ENCODE measurements around the gene SEC23B.
A peak's percentile ranks its signal among the peaks of the same experiment; 100 is the strongest.

Gene SEC23B

DNA sequence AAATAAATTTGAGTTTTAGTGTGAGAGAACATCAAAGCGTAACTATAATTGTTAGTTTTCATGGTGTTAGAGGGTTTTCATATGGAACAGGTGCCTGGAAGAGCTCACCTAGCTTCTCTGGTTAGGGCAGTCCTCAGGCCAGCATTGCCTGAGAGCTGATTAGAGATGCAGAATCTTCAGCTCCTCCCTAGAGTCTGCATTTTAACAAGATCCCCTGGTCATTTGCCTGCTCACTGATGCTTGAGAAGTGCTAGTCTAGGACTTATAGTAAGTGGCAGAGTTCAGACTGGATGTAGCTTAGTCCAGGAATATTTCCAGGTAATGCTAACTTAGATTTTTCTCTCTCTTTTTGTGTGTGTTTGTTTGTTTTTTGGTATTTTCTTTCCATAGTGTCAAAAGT, 37.8 kb downstream of the SEC23B start:
- TF ChIP-seq, protein P1, sequence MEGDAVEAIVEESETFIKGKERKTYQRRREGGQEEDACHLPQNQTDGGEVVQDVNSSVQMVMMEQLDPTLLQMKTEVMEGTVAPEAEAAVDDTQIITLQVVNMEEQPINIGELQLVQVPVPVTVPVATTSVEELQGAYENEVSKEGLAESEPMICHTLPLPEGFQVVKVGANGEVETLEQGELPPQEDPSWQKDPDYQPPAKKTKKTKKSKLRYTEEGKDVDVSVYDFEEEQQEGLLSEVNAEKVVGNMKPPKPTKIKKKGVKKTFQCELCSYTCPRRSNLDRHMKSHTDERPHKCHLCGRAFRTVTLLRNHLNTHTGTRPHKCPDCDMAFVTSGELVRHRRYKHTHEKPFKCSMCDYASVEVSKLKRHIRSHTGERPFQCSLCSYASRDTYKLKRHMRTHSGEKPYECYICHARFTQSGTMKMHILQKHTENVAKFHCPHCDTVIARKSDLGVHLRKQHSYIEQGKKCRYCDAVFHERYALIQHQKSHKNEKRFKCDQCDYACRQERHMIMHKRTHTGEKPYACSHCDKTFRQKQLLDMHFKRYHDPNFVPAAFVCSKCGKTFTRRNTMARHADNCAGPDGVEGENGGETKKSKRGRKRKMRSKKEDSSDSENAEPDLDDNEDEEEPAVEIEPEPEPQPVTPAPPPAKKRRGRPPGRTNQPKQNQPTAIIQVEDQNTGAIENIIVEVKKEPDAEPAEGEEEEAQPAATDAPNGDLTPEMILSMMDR (IDR thresholded peaks at IDR 0.05; ENCODE audit: control extremely low read depth, extremely low read depth, low read depth, missing control alignments): no peak
- ChIA-PET CTCF (interaction anchor here (0.8 to 1.9 kb wide), 2 partner anchors 11 to 13 kb away, joined by 3 to 7 read pairs; no protein-coding TSS in a partner anchor), POLR2A (no interaction called here)
- no peak for DNase-seq (ENCODE audit: extremely low spot score)

DNA sequence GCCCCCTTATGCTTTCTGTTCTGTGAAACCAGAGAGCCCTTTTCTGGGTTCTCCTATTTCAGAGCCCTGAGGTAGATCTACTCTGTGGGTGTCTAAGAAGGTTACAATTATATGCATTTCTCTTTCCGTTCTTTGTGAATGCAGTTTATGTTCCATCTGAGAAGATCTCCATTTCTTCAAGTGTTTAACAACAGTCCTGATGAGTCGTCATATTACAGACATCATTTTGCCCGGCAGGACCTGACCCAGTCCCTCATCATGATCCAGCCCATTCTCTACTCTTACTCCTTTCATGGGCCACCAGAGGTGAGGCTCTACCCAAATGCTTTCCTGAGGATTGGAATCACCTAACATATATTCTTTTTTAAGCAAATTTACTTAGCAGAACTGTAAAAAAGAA, 40.7 kb downstream of the SEC23B start:
- POLR2A ChIA-PET: no interaction called here
- TF ChIP-seq, protein P1 (IDR thresholded peaks at IDR 0.05; ENCODE audit: control extremely low read depth, extremely low read depth, low read depth, missing control alignments): no peak
- DNase-seq (ENCODE audit: extremely low spot score): no peak
- CTCF ChIA-PET: no interaction called here

DNA sequence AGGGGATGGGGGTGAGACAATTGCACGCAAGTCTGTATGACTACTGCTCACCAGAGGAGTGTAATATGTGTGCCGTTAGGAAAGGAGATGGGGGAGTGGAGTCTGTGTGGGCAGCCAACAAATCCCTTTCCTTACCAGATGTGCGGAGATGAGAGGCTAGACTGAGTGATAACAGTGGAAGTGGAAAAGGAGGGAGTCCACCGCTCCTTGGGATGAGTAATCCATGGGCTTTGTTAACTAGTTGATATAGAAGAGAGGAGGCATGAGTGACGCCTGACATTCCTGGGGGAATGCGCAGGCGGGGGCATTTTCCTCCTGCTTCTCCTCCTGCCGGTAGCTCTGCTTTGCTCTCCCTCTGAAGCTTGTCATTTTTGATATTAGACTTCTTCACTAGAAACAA, 46.0 kb downstream of the SEC23B start:
- no peak for DNase-seq (ENCODE audit: extremely low spot score)
- POLR2A ChIA-PET: no interaction called here
- TF ChIP-seq, protein P1 (IDR thresholded peaks at IDR 0.05; ENCODE audit: control extremely low read depth, extremely low read depth, low read depth, missing control alignments): no peak
- CTCF ChIA-PET: no interaction called here

DNA sequence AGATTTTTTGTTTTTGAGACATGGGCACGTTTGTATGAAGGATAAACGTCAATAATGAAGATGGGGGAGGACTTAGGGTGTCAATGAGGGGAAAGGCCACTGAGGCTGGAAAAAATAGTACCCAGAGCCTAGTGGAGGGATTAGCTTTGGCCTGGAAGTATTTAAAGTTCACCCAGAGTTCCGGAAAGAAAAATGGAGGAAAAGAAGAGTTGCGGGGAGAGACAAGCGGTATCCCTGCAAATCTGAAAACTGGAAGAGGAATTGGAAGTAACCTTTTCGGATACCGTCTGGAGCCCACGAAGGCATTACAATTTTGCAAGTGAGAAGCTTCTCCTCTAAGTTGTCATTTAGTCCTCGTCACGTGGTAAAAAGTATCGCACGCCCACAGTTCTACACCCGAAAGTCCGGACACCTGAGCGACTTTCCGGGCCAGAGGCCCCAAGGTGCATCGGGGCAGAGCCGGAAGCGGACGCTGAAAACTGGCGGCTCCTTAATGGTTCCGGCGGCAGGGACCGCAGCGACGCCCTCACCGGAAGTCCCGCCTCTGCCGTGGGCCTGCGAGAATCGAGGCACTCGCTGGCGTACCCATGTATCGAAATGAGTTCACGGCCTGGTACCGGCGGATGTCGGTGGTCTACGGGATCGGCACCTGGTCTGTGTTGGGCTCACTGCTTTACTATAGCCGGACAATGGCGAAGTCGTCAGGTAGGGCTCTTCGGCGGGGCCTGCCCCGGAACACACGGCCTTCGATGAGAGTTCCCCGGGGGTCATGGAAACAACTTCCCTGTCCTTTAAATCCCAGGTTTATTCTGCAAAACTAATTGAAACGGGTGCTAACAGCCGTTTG, 59.4 kb downstream of the SEC23B start, which contains the start of gene SMIM26:
Gene SMIM26 (plus strand): TSS at position 541 of the 847 bp plus-strand sequence. CDS start 47 bp downstream, at position 588.
- ChIA-PET CTCF (interaction anchor here (1.8 kb wide), 1 partner anchor 11 kb away, joined by 4 read pairs; no protein-coding TSS in a partner anchor), POLR2A (no interaction called here)
- TF ChIP-seq, protein P1 (IDR thresholded peaks at IDR 0.05; ENCODE audit: control extremely low read depth, extremely low read depth, low read depth, missing control alignments): no peak
- peak; percentile 95 for DNase-seq (ENCODE audit: extremely low spot score)

DNA sequence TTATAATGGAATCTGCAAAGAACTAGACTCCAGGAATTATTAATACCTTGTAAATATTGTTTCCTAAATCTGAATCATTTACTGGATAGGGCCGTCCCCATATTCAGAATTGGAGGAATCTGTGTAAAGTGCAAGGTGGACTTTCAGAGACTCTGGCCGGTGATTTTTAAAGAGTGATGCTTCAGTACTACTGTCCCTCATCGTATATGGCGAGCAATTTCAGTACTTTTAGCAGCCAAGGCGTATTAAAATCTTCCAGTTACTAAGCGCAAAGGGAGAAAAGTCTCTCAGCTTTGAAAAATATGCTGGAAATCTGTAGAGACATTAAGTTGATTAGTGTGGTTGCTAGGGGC, 60.0 kb downstream of the SEC23B start:
- ChIA-PET CTCF (interaction anchor here (1.7 kb wide), 1 partner anchor 12 kb away, joined by 3 read pairs; no protein-coding TSS in a partner anchor), POLR2A (no interaction called here)
- TF ChIP-seq, protein P1 (IDR thresholded peaks at IDR 0.05; ENCODE audit: control extremely low read depth, extremely low read depth, low read depth, missing control alignments): no peak
- no peak for DNase-seq (ENCODE audit: extremely low spot score)

DNA sequence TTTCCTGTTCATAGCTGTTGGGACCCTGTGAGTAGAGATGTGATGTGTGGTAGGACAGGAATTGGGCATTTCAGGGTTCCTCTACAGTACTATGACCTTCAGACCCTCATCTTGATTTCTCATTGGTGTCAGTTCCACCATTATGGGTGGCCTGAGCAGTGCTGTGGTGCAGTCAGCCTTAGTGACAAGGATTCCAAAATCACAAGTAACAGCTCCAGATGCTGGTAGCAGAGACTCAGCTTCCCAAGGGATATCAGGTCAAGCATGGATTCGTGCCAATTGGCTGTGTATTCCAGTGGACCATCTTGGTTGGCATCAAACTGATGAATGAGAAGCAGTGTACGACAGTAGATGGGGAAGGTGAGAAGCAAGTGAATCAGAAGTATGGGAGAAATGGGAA, 63.3 kb downstream of the SEC23B start:
- CTCF ChIA-PET: interaction anchor here (1.2 to 1.9 kb wide), 2 partner anchors 9 to 11 kb away, joined by 3 to 8 read pairs; no protein-coding TSS in a partner anchor
- DNase-seq (ENCODE audit: extremely low spot score): no peak
- POLR2A ChIA-PET: no interaction called here
- TF ChIP-seq, protein P1 (IDR thresholded peaks at IDR 0.05; ENCODE audit: control extremely low read depth, extremely low read depth, low read depth, missing control alignments): no peak

Data from GM10248 (cell line).